Ascending aorta (tissue), 2 donors: ENCODE data around the gene TBC1D1. TPM values are rescaled to one million over a fixed set of nuclear protein-coding genes. Genes with fewer than 3 reads are reported as not detected.
"Not testable (repeated sequence)": the region's sequence is repeated elsewhere in the genome, so short reads cannot be mapped to it uniquely, and the experiment has no call there.

Experiments used
- DNase-seq, 2 donors: peaks; one replicate each; pipeline ENCODE4 v3.0.0-alpha.2; 2019; ENCODE audit warnings: low spot score in 2 of 2
- H3K27ac ChIP-seq, 2 donors: fragments of 200-600 bp; sonication (generic); one replicate each; pipeline ENCODE4 v1.5.1; 2016 to 2017; ENCODE audit warnings: mild to moderate bottlenecking in 1 of 2
- H3K27me3 ChIP-seq: fragments of 200-600 bp; sonication (generic); one replicate; pipeline ENCODE4 v1.5.1; 2017
- H3K36me3 ChIP-seq, 2 donors: fragments of 200-600 bp; sonication (generic); one replicate each; pipeline ENCODE4 v1.5.1; 2016
- H3K4me1 ChIP-seq, 2 donors: fragments of 200-600 bp; sonication (generic); one replicate each; pipeline ENCODE4 v1.5.1; 2016 to 2017; ENCODE audit warnings: mild to moderate bottlenecking in 1 of 2
- H3K4me3 ChIP-seq, 2 donors: fragments of 200-600 bp; sonication (generic); one replicate each; pipeline ENCODE4 v1.5.1; 2016 to 2017; ENCODE audit warnings: mild to moderate bottlenecking in 1 of 2
- H3K9me3 ChIP-seq, 2 donors: fragments of 200-600 bp; sonication (generic); one replicate each; pipeline ENCODE4 v1.5.1; 2016
- CTCF ChIP-seq, 3 experiments: fragments of 200-600 bp in 2 of 3; fragments of 450-650 bp in 1 of 3; sonication (generic) in 2 of 3; IDR thresholded peaks; one replicate each; pipeline ENCODE4 v1.5.1; 2016 to 2019; ENCODE audit warnings: antibody characterized with exemption in 3 of 3, mild to moderate bottlenecking in 1 of 3, moderate library complexity in 1 of 3
- intact Hi-C: fragments of 100-400 bp; cut with DNase I; formaldehyde crosslinking; loops from one replicate; pipeline ENCODE4 v1.15.1; 2023
- total RNA-seq: library from RNA; depleted of rRNA; stranded (reverse); fragments of >200 nt; gene quantifications from one replicate; pipeline ENCODE4 v1.1.0, GENCODE V29; 2016

Gene TBC1D1
- total RNA-seq, 1 donor from 2014 or later = 132 TPM

GRCh38 chr4:37917388-37917787 lies 26.5 kb downstream of the TBC1D1 start:
- H3K36me3 ChIP-seq = no peaks in the 10 kb centered on the region

GRCh38 chr4:37918653-37919052 lies 27.8 kb downstream of the TBC1D1 start:
- H3K4me3 ChIP-seq = no peak overlapping the region
- H3K27ac ChIP-seq = no peak overlapping the region
- no peaks in the 10 kb centered on the region for H3K27me3 ChIP-seq
- DNase-seq = no peak
- no peaks in the 10 kb centered on the region for H3K9me3 ChIP-seq
- no peak for TF ChIP-seq CTCF (IDR thresholded peaks at IDR 0.05)
- intact Hi-C loops = no loop called here
- H3K4me1 ChIP-seq = no peaks in the 10 kb centered on the region
- no peaks in the 10 kb centered on the region for H3K36me3 ChIP-seq

More at GRCh38 chr4:37917388-37917787, 26.5 kb downstream of the TBC1D1 start:
- Histone ChIP-seq H3K27ac (no peak overlapping the region), H3K4me1 (no peaks in the 10 kb centered on the region), H3K27me3 (no peaks in the 10 kb centered on the region), H3K4me3 (no peak overlapping the region), H3K9me3 (no peaks in the 10 kb centered on the region)
- no peak for TF ChIP-seq CTCF (IDR thresholded peaks at IDR 0.05)
- intact Hi-C loops = no loop called here
- no peak for DNase-seq

- Histone ChIP-seq H3K4me1 (no peaks in the 10 kb centered on the region), H3K27me3 (no peaks in the 10 kb centered on the region), H3K9me3 (no peaks in the 10 kb centered on the region), H3K4me3 (no peak overlapping the region), H3K27ac (no peak overlapping the region), H3K36me3 (no peaks in the 10 kb centered on the region)
- DNase-seq = no peak
- intact Hi-C loops = no loop called here
- TF ChIP-seq CTCF (IDR thresholded peaks at IDR 0.05) = no peak
These were observed 31.4 kb downstream of the TBC1D1 start for GRCh38 chr4:37922328-37922727.

- H3K4me1 ChIP-seq, DNase-seq, H3K9me3 ChIP-seq, H3K36me3 ChIP-seq, intact Hi-C loops, H3K4me3 ChIP-seq, H3K27me3 ChIP-seq, H3K27ac ChIP-seq: not testable (repeated sequence)
These were observed 32.2 kb downstream of the TBC1D1 start for GRCh38 chr4:37923089-37923488.

- intact Hi-C loops = no loop called here
These were observed 34.1 kb downstream of the TBC1D1 start for GRCh38 chr4:37924946-37925345.

GRCh38 chr4:37927434-37927833 lies 36.5 kb downstream of the TBC1D1 start:
- Histone ChIP-seq H3K4me1 (peaks cover 0 to 2% of the 10 kb centered on the region in 2 donors), H3K27me3 (no peaks in the 10 kb centered on the region), H3K27ac (no peak overlapping the region), H3K9me3 (no peaks in the 10 kb centered on the region), H3K36me3 (no peaks in the 10 kb centered on the region), H3K4me3 (no peak overlapping the region)
- intact Hi-C loops = no loop called here
- no peak for DNase-seq
- TF ChIP-seq CTCF (IDR thresholded peaks at IDR 0.05) = no peak

More at GRCh38 chr4:37924946-37925345, 34.1 kb downstream of the TBC1D1 start:
- Histone ChIP-seq H3K27ac (no peak overlapping the region), H3K9me3 (no peaks in the 10 kb centered on the region), H3K36me3 (no peaks in the 10 kb centered on the region), H3K4me3 (no peak overlapping the region), H3K27me3 (no peaks in the 10 kb centered on the region), H3K4me1 (no peaks in the 10 kb centered on the region)
- no peak for DNase-seq
- TF ChIP-seq CTCF (IDR thresholded peaks at IDR 0.05) = no peak
